Dermis blood vessel endothelial cell (primary cell): ENCODE results near the gene MLLT10. TPM values are rescaled to one million over a fixed set of nuclear protein-coding genes. Genes with fewer than 3 reads are reported as not detected.

ENCODE experiments used
- DNase-seq: peaks from one replicate; pipeline ENCODE4 v3.0.0; 2010
- total RNA-seq: library from RNA; depleted of rRNA; stranded (reverse); fragments of >200 nt; gene quantifications from 2 replicates; pipeline ENCODE4 v1.2.3, GENCODE V29; 2014

The MLLT10 gene
- total RNA-seq, 1 donor from 2014 or later, result 35.4 TPM

GRCh38 chr10:21747809-21748208 is 213.8 kb downstream of the MLLT10 start:
- no peak for DNase-seq

- no peak for DNase-seq
These were observed 215.8 kb downstream of the MLLT10 start for GRCh38 chr10:21749788-21750187.

GRCh38 chr10:21750424-21750823 is 216.4 kb downstream of the MLLT10 start:
- DNase-seq, result no peak

GRCh38 chr10:21751341-21752310 is 217.6 kb downstream of the MLLT10 start:
- DNase-seq, result no peak

- no peak for DNase-seq
These were observed 219.7 kb downstream of the MLLT10 start for GRCh38 chr10:21753497-21754270.

GRCh38 chr10:21754410-21755011 is 220.5 kb downstream of the MLLT10 start:
- DNase-seq, result no peak

GRCh38 chr10:21756707-21757106 is 222.7 kb downstream of the MLLT10 start:
- no peak for DNase-seq

- no peak for DNase-seq
These were observed 223.3 kb downstream of the MLLT10 start for GRCh38 chr10:21757185-21757901.

GRCh38 chr10:21758239-21758638 is 224.2 kb downstream of the MLLT10 start:
- no peak for DNase-seq

- DNase-seq, result no peak
These were observed 224.7 kb downstream of the MLLT10 start for GRCh38 chr10:21758696-21759095.

- DNase-seq, result no peak
These were observed 225.2 kb downstream of the MLLT10 start for GRCh38 chr10:21759232-21759631.

- no peak for DNase-seq
These were observed 226.3 kb downstream of the MLLT10 start for GRCh38 chr10:21760332-21760731.

- DNase-seq, result no peak
These were observed 230.6 kb downstream of the MLLT10 start for GRCh38 chr10:21764466-21765189.

GRCh38 chr10:21769041-21769440 is 235.0 kb downstream of the MLLT10 start:
- DNase-seq, result no peak

- DNase-seq, result no peak
These were observed 237.2 kb downstream of the MLLT10 start for GRCh38 chr10:21771219-21771618.

GRCh38 chr10:21776883-21777282 is 242.9 kb downstream of the MLLT10 start:
- no peak for DNase-seq

GRCh38 chr10:21791276-21791675 is 257.2 kb downstream of the MLLT10 start:
- no peak for DNase-seq
